DOHH2 (cell line): ENCODE results near the gene MARK3.

ENCODE experiments used
- H3F3A ChIP-seq: fragments of 200-600 bp; sonication (generic), shearing (Covaris generic); 2 replicates; pipeline ENCODE4 v1.6.0; 2016; ENCODE audit warnings: antibody characterized with exemption, mild to moderate bottlenecking; ENCODE audit not compliant: control insufficient read depth, insufficient read depth
- H3K27ac ChIP-seq: fragments of 200-600 bp; sonication (generic); 2 replicates; pipeline ENCODE4 v1.5.1; 2014; ENCODE audit warnings: low read depth, mild to moderate bottlenecking, low read length, moderate library complexity
- H3K27me3 ChIP-seq: fragments of 200-600 bp; sonication (generic); 2 replicates; pipeline ENCODE4 v1.6.1; 2014; ENCODE audit warnings: mild to moderate bottlenecking, low read length, mixed read lengths; ENCODE audit not compliant: control insufficient read depth
- H3K36me3 ChIP-seq: fragments of 200-600 bp; sonication (generic); 2 replicates; pipeline ENCODE4 v1.6.1; 2014; ENCODE audit warnings: mild to moderate bottlenecking, low read length, moderate library complexity, mixed read lengths; ENCODE audit not compliant: control insufficient read depth
- H3K4me1 ChIP-seq: fragments of 200-600 bp; sonication (generic); 2 replicates; pipeline ENCODE4 v1.6.1; 2014; ENCODE audit warnings: mild to moderate bottlenecking, low read length, mixed read lengths; ENCODE audit not compliant: control insufficient read depth
- H3K4me2 ChIP-seq: fragments of 200-600 bp; sonication (generic); 2 replicates; pipeline ENCODE4 v1.6.0; 2014; ENCODE audit warnings: mild to moderate bottlenecking, low read length, moderate library complexity
- H3K4me3 ChIP-seq: fragments of 200-600 bp; sonication (generic); 2 replicates; pipeline ENCODE4 v1.5.1; 2014; ENCODE audit warnings: mild to moderate bottlenecking, low read length, mixed read lengths
- H3K79me2 ChIP-seq: fragments of 200-600 bp; sonication (generic); 2 replicates; pipeline ENCODE4 v1.6.1; 2014; ENCODE audit warnings: mild to moderate bottlenecking, low read length, mixed read lengths; ENCODE audit not compliant: control insufficient read depth
- H3K9me2 ChIP-seq: fragments of 200-600 bp; sonication (generic); replicated peaks from 2 replicates; pipeline ENCODE4 v1.6.1; 2014; ENCODE audit warnings: mild to moderate bottlenecking, low read length, mixed read lengths; ENCODE audit not compliant: control insufficient read depth
- H3K9me3 ChIP-seq: fragments of 200-600 bp; sonication (generic); 2 replicates; pipeline ENCODE4 v1.6.1; 2014; ENCODE audit warnings: antibody characterized with exemption, low read length, mixed read lengths; ENCODE audit not compliant: control insufficient read depth, insufficient read depth
- H4K20me1 ChIP-seq: fragments of 200-600 bp; sonication (generic); 2 replicates; pipeline ENCODE4 v1.6.0; 2014; ENCODE audit warnings: low read depth, mild to moderate bottlenecking, antibody characterized with exemption, low read length, moderate library complexity; ENCODE audit not compliant: control insufficient read depth, insufficient read depth
- EZH2phosphoT487 ChIP-seq: fragments of 200-600 bp; sonication (generic); IDR thresholded peaks from 2 replicates; pipeline ENCODE4 v1.6.1; 2017; ENCODE audit warnings: borderline replicate concordance, mild to moderate bottlenecking, antibody characterized with exemption, low read length, moderate library complexity, mixed read lengths
- TF ChIP-seq, protein P1 (sequence below): fragments of 200-600 bp; sonication (generic); IDR thresholded peaks from one replicate; pipeline ENCODE4 v1.5.1; 2014; ENCODE audit warnings: antibody characterized with exemption, mild to moderate bottlenecking, low read depth, low read length; ENCODE audit not compliant: poor library complexity, severe bottlenecking

Gene MARK3

DNA sequence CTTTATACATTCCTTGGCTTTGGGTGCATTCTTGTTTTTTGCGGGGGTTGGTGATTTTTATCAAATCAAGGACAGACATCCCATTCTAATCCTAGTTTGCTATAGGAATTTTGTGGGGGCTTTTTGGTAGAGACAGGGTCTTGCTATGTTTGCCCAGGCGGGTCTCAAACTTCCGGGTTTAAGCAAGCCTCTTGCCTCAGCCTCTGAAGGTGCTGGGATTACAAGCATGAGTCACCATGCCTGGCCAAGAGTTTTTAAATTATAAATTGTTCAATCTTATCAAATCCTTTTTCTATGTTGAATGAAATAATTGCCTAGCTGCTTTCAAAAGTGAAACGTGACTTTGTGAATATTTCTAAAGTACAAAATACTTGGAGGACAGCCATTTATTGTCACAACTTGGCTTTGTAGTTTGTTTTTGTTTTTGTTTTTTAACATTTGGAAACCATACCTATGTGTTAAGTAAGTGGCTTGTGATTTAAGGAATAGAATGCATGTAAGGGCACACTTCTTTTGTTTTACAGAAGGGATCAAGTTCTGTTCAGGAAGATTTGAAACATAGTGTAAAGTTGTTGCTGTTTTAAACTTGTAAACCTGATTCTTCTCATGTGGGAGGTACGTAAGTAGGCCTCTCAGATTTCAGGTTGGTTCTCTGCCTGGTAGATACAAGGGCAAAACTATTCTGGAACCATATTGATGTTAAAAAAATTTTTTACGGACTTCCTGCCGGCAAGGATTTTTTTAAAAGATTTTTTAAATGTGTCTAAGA lies 13.4 kb downstream of the MARK3 start:
- no peak overlapping the region for H3K4me2 ChIP-seq
- H3K4me1 ChIP-seq, result peaks cover 58% of the 10 kb centered on the region
- no peaks in the 10 kb centered on the region; the same call in 1 of the 2 replicates for H3K36me3 ChIP-seq

DNA sequence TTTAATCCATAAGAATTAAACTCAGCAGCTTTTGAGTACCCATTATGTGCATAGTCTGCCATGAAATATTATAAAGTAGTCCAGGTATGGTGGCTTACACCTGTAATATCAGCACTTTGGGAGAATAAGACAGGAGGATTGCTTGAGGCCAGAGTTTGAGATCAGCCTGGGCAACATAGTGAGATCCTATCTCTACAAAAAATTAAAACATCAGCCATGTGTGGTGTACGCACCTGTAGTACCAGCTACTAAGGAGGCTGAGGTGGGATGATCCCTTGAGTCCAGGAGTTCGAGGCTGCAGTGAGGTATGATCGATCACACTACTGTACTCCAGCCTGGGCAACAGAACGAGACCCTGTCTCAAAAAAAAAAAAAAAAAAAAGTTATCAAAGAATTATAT lies 15.3 kb downstream of the MARK3 start:
- peaks cover 46% of the 10 kb centered on the region for H3K4me1 ChIP-seq

More for the DNA sequence above, 13.4 kb downstream of the MARK3 start:
- Histone ChIP-seq H3F3A (peaks cover 5% of the 10 kb centered on the region), H3K79me2 (peaks cover 100% of the 10 kb centered on the region), H3K9me3 (no peaks in the 10 kb centered on the region), H4K20me1 (peaks cover 40% of the 10 kb centered on the region), H3K4me3 (no peak overlapping the region), H3K9me2 (no peaks in the 10 kb centered on the region), H3K27ac (no peak overlapping the region), H3K27me3 (no peaks in the 10 kb centered on the region)
- no peak for TF ChIP-seq EZH2phosphoT487
- TF ChIP-seq, protein P1, sequence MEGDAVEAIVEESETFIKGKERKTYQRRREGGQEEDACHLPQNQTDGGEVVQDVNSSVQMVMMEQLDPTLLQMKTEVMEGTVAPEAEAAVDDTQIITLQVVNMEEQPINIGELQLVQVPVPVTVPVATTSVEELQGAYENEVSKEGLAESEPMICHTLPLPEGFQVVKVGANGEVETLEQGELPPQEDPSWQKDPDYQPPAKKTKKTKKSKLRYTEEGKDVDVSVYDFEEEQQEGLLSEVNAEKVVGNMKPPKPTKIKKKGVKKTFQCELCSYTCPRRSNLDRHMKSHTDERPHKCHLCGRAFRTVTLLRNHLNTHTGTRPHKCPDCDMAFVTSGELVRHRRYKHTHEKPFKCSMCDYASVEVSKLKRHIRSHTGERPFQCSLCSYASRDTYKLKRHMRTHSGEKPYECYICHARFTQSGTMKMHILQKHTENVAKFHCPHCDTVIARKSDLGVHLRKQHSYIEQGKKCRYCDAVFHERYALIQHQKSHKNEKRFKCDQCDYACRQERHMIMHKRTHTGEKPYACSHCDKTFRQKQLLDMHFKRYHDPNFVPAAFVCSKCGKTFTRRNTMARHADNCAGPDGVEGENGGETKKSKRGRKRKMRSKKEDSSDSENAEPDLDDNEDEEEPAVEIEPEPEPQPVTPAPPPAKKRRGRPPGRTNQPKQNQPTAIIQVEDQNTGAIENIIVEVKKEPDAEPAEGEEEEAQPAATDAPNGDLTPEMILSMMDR, result no peak

DNA sequence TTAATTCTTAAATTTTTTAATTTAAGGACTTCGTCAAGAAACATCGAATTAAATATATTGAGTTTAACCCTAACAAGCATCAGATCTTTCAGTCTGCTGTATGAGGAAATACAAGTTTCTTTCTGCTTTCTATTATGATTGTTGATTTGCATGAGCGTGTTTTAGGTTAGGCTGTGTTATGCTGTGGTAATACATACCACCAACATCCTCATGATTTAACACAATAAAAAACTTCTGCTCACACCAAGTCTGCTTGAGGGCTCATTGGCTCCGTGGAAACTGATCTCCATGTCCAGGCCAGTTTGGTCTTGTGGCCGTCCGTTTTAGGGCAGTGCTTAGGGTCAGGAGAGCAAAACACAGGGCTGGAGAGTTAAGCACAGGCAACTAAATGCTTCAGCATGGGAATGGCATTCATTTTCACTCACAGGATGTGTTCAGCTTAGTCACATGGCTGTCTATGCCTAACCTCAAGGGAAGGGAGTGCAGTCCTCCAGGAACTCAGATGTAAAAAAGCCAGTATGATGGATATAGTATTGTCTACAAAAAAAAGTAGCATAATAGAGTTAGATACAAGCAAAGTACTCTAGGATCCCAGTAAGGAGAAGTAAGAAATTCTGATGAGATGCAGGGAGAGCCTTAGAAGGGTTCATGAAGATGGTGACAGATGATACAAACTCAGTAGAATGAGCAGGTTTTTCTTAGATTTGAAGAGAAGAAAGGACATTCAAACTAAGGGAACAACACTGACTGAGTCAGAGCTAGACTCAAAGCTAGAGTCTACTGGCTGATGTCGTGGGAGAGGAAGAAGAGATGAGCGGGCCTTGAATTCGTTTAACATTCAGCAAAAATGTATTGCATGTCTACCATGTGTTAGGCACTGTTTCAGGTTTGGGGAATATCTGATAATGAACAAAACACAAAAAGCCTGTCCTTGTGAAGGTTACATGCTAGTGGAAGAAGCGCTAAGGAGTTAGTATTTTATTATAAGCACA lies 16.3 kb downstream of the MARK3 start:
- peak overlapping the region; percentile 44 for H3K4me2 ChIP-seq
- H3K27ac ChIP-seq, result no peak overlapping the region
- H3K4me3 ChIP-seq, result no peak overlapping the region
- H3K36me3 ChIP-seq, result peaks cover 7% of the 10 kb centered on the region
- no peaks in the 10 kb centered on the region for H3K9me2 ChIP-seq
- H3K79me2 ChIP-seq, result peaks cover 93% of the 10 kb centered on the region
- no peaks in the 10 kb centered on the region for H3K27me3 ChIP-seq
- H3K9me3 ChIP-seq, result no peaks in the 10 kb centered on the region
- peaks cover 35% of the 10 kb centered on the region for H4K20me1 ChIP-seq
- H3K4me1 ChIP-seq, result peaks cover 43% of the 10 kb centered on the region
- no peak for TF ChIP-seq EZH2phosphoT487
- TF ChIP-seq, protein P1, result no peak
- H3F3A ChIP-seq, result peaks cover 5% of the 10 kb centered on the region

More for the DNA sequence above, 15.3 kb downstream of the MARK3 start:
- peaks cover 5% of the 10 kb centered on the region for H3F3A ChIP-seq
- H3K27ac ChIP-seq, result no peak overlapping the region
- peaks cover 38% of the 10 kb centered on the region for H4K20me1 ChIP-seq
- H3K79me2 ChIP-seq, result peaks cover 97% of the 10 kb centered on the region
- no peaks in the 10 kb centered on the region for H3K27me3 ChIP-seq
- TF ChIP-seq, protein P1, result no peak
- TF ChIP-seq EZH2phosphoT487, result no peak
- H3K9me2 ChIP-seq, result no peaks in the 10 kb centered on the region
- H3K36me3 ChIP-seq, result peaks cover 7% of the 10 kb centered on the region
- no peaks in the 10 kb centered on the region for H3K9me3 ChIP-seq
- H3K4me2 ChIP-seq, result peak overlapping the region; percentile 44
- no peak overlapping the region for H3K4me3 ChIP-seq
